Measurements from ENCODE around the gene DGKD.

DNA sequence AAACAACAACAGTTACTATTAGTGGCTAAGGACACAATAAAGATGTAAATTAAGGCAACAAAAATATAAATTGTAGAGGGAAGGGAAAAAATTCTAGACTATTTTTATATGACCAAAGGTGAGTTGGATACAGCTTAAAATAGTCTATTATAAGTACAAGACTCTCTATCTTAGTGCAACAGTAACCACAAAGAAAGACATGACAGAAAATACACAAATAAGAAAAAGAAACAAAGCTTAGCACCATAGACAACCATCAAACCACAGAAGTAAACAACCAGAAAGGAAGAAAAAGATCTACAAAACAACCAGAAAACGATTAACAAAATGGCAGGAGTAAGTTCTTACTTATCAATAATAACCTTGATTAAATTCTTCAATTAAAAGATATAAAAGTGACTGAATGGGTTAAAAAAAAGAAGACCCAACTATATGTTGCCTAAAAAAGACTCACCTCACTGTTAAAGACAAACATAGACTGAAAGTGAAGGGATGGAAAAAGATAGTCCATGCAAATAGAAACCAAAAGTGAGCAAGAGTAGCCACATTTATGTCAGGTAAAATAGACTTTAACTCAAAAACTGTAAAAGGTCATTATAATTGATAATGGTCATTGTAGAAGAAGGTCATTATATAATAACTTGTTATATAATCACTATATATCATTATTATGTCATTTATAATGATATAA, 149.8 kb downstream of the DGKD start:
- TF ChIP-seq, protein P1, sequence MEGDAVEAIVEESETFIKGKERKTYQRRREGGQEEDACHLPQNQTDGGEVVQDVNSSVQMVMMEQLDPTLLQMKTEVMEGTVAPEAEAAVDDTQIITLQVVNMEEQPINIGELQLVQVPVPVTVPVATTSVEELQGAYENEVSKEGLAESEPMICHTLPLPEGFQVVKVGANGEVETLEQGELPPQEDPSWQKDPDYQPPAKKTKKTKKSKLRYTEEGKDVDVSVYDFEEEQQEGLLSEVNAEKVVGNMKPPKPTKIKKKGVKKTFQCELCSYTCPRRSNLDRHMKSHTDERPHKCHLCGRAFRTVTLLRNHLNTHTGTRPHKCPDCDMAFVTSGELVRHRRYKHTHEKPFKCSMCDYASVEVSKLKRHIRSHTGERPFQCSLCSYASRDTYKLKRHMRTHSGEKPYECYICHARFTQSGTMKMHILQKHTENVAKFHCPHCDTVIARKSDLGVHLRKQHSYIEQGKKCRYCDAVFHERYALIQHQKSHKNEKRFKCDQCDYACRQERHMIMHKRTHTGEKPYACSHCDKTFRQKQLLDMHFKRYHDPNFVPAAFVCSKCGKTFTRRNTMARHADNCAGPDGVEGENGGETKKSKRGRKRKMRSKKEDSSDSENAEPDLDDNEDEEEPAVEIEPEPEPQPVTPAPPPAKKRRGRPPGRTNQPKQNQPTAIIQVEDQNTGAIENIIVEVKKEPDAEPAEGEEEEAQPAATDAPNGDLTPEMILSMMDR (IDR thresholded peaks at IDR 0.05) = no peak
- no peak for TF ChIP-seq POLR2A (IDR thresholded peaks at IDR 0.05)
- TF ChIP-seq POLR2AphosphoS5 (IDR thresholded peaks at IDR 0.05) = no peak
- no peak for TF ChIP-seq EP300 (IDR thresholded peaks at IDR 0.05)
